Upper lobe of left lung (tissue), 6 donors: ENCODE results near the gene PDE5A. TPM values are rescaled to one million over a fixed set of nuclear protein-coding genes. Genes with fewer than 3 reads are reported as not detected.
A peak's percentile ranks its signal among the peaks of the same experiment; 100 is the strongest.

Source experiments
- ATAC-seq, 2 donors: fragments of 200-7000 bp; cut with Tn5 transposase; one replicate each; pipeline ENCODE4 v1.9.1; 2022; ENCODE audit warnings: mild to moderate bottlenecking in 2 of 2, moderate library complexity in 2 of 2; ENCODE audit not compliant: low FRiP score in 2 of 2
- DNase-seq, 2 donors: peaks; one replicate each; pipeline ENCODE4 v3.0.0-alpha.2; 2019 to 2020
- H3K27ac ChIP-seq, 4 donors: fragments of 200-600 bp; sonication (generic); one replicate each; pipeline ENCODE4 v1.5.1; 2016 to 2019
- H3K27me3 ChIP-seq, 4 donors: fragments of 200-600 bp; sonication (generic); one replicate each; pipeline ENCODE4 v1.5.1; 2017 to 2019
- H3K36me3 ChIP-seq, 4 donors: fragments of 200-600 bp; sonication (generic); one replicate each; pipeline ENCODE4 v1.5.1; 2016 to 2019
- H3K4me1 ChIP-seq, 4 donors: fragments of 200-600 bp; sonication (generic); one replicate each; pipeline ENCODE4 v1.5.1; 2018 to 2019
- H3K4me3 ChIP-seq, 4 donors: fragments of 200-600 bp; sonication (generic); one replicate each; pipeline ENCODE4 v1.5.1; 2017 to 2019; ENCODE audit warnings: mild to moderate bottlenecking in 2 of 4, moderate library complexity in 1 of 4
- H3K9me3 ChIP-seq, 4 donors: fragments of 200-600 bp; sonication (generic); one replicate each; pipeline ENCODE4 v1.5.1; 2018 to 2019
- CTCF ChIP-seq, 6 experiments: fragments of 450-650 bp in 4 of 6; fragments of 200-600 bp in 2 of 6; sonication (generic) in 2 of 6; IDR thresholded peaks; one replicate each; pipeline ENCODE4 v1.5.1; 2016 to 2019; ENCODE audit warnings: antibody characterized with exemption in 6 of 6
- EP300 ChIP-seq, 4 donors: sonication (generic); formaldehyde crosslinking; IDR thresholded peaks; one replicate each; pipeline ENCODE4 v1.5.1; 2017; ENCODE audit warnings: antibody characterized with exemption in 4 of 4, control low read depth in 2 of 4
- POLR2A ChIP-seq, 4 donors: fragments of 450-650 bp; IDR thresholded peaks; one replicate each; pipeline ENCODE4 v1.5.1; 2016 to 2017; ENCODE audit warnings: antibody characterized with exemption in 4 of 4, mild to moderate bottlenecking in 2 of 4
- POLR2AphosphoS5 ChIP-seq, 2 donors: sonication (generic); formaldehyde crosslinking; IDR thresholded peaks; one replicate each; pipeline ENCODE4 v1.5.1; 2017; ENCODE audit warnings: antibody characterized with exemption in 2 of 2
- WGBS, 2 donors: methylation state at CpG; one replicate each; pipeline ENCODE4 v1.1.5; 2017 to 2018; 5-methylcytosine and 5-hydroxymethylcytosine counted together
- total RNA-seq, 6 donors: library from RNA; depleted of rRNA in 4 of 6; stranded (reverse); fragments of >200 nt in 4 of 6; gene quantifications; one replicate each; pipeline versions ENCODE4 v1.1.0 to v1.2.1, GENCODE V29; 2016 to 2021
- donor health status: DM: no; HTN: no; CAD: no; lungs with moderate emphysema.
- donor health status: DM: no; HTN: yes; CAD: no; lungs with severe emphysema.

Gene PDE5A
- 10 to 100 TPM; 17.2 to 37.8 (median 22.3) TPM for total RNA-seq

- Histone ChIP-seq H3K9me3 (no peaks in the 10 kb centered on the region), H3K27me3 (no peaks in the 10 kb centered on the region), H3K4me3 (peak within 1 kb of the TSS; percentile 62 to 94 (median 84)), H3K36me3 (no peaks in the 10 kb centered on the region), H3K27ac (peak within 1 kb of the TSS; percentile 82 to 93 (median 86)), H3K4me1 (peaks cover 3 to 25% (median 10%) of the 10 kb centered on the region in 4 donors)
- 1% methylated on average over 13 to 50 of the region's 65 CpGs for WGBS, 2 donors
- DNase-seq: peak; percentile 81 to 97
- peak; percentile 92 to 93 for ATAC-seq
- TF ChIP-seq POLR2A (IDR thresholded peaks at IDR 0.05) (peak in 1 of 4 donors; percentile 28), CTCF (IDR thresholded peaks at IDR 0.05) (peak; percentile 70 to 94 (median 88)), POLR2AphosphoS5 (IDR thresholded peaks at IDR 0.05) (peak in 1 of 2 donors; percentile 24), EP300 (IDR thresholded peaks at IDR 0.05) (no peak)
These were observed at the start of gene PDE5A for GRCh38 chr4:119628281-119629141. Gene PDE5A (minus strand): TSS chr4:119628804. CDS start chr4:119628671, 133 bp downstream.

GRCh38 chr4:119676101-119676500 is 47.5 kb upstream of the PDE5A start:
- Histone ChIP-seq H3K4me3 (no peak overlapping the region), H3K9me3 (no peaks in the 10 kb centered on the region), H3K27ac (no peak overlapping the region), H3K36me3 (no peaks in the 10 kb centered on the region), H3K27me3 (no peaks in the 10 kb centered on the region), H3K4me1 (no peaks in the 10 kb centered on the region)
- ATAC-seq (no peak), DNase-seq (no peak)
- TF ChIP-seq CTCF (IDR thresholded peaks at IDR 0.05) (no peak), POLR2A (IDR thresholded peaks at IDR 0.05) (no peak), EP300 (IDR thresholded peaks at IDR 0.05) (no peak), POLR2AphosphoS5 (IDR thresholded peaks at IDR 0.05) (no peak)
- 91% methylated on average over 3 of the region's 3 CpGs for WGBS, 2 donors

- TF ChIP-seq CTCF (IDR thresholded peaks at IDR 0.05) (no peak), POLR2A (IDR thresholded peaks at IDR 0.05) (no peak), POLR2AphosphoS5 (IDR thresholded peaks at IDR 0.05) (no peak), EP300 (IDR thresholded peaks at IDR 0.05) (no peak)
- WGBS, 2 donors: 89 to 94% methylated on average over 2 of the region's 2 CpGs
- Histone ChIP-seq H3K4me1 (no peaks in the 10 kb centered on the region), H3K36me3 (no peaks in the 10 kb centered on the region), H3K27me3 (no peaks in the 10 kb centered on the region), H3K4me3 (no peak overlapping the region), H3K27ac (no peak overlapping the region), H3K9me3 (no peaks in the 10 kb centered on the region)
- no peak for DNase-seq
- ATAC-seq: no peak
These were observed 46.8 kb upstream of the PDE5A start for GRCh38 chr4:119675391-119675790.

- no peak overlapping the region for H3K27ac ChIP-seq
- H3K4me1 ChIP-seq: no peaks in the 10 kb centered on the region
- 97 to 100% methylated on average over 1 of the region's 1 CpG for WGBS, 2 donors
- H3K27me3 ChIP-seq: no peaks in the 10 kb centered on the region
- H3K4me3 ChIP-seq: no peak overlapping the region
- H3K36me3 ChIP-seq: no peaks in the 10 kb centered on the region
- DNase-seq (no peak), ATAC-seq (no peak)
- H3K9me3 ChIP-seq: no peaks in the 10 kb centered on the region
- TF ChIP-seq EP300 (IDR thresholded peaks at IDR 0.05): no peak
- TF ChIP-seq POLR2AphosphoS5 (IDR thresholded peaks at IDR 0.05): no peak
- TF ChIP-seq POLR2A (IDR thresholded peaks at IDR 0.05): no peak
- TF ChIP-seq CTCF (IDR thresholded peaks at IDR 0.05): no peak
These were observed 44.3 kb upstream of the PDE5A start for GRCh38 chr4:119672938-119673337.
